Measurements from ENCODE around the gene ADGRD2. TPM values are rescaled to one million over a fixed set of nuclear protein-coding genes. Genes with fewer than 3 reads are reported as not detected.

Gene ADGRD2
- total RNA-seq, 1 donor from 2014 or later = 0.31 TPM

- no peaks in the 10 kb centered on the region for H3K36me3 Mint-ChIP-seq
- TF ChIP-seq CTCF (conservative IDR thresholded peaks at IDR 0.05) = no peak
- no peak for DNase-seq (ENCODE audit: extremely low spot score, unreplicated experiment)
- H3K4me3 Mint-ChIP-seq = no peak overlapping the region
- peaks cover 51% of the 10 kb centered on the region for H3K27me3 Mint-ChIP-seq
- no peaks in the 10 kb centered on the region for H3K9me3 Mint-ChIP-seq
- H3K4me1 Mint-ChIP-seq (ENCODE audit: unreplicated experiment) = peaks cover 8% of the 10 kb centered on the region
- no peak overlapping the region for H3K27ac Mint-ChIP-seq
Measured at GRCh38 chr9:124454296-124454695, 4.0 kb downstream of the ADGRD2 start.

GRCh38 chr9:124454791-124455443 lies 4.7 kb downstream of the ADGRD2 start:
- peaks cover 45% of the 10 kb centered on the region for H3K27me3 Mint-ChIP-seq
- H3K9me3 Mint-ChIP-seq = no peaks in the 10 kb centered on the region
- DNase-seq (ENCODE audit: extremely low spot score, unreplicated experiment) = no peak
- H3K4me3 Mint-ChIP-seq = no peak overlapping the region
- no peaks in the 10 kb centered on the region for H3K36me3 Mint-ChIP-seq
- no peak for TF ChIP-seq CTCF (conservative IDR thresholded peaks at IDR 0.05)
- peaks cover 8% of the 10 kb centered on the region for H3K4me1 Mint-ChIP-seq (ENCODE audit: unreplicated experiment)
- H3K27ac Mint-ChIP-seq = no peak overlapping the region

- peaks cover 4% of the 10 kb centered on the region for H3K4me1 Mint-ChIP-seq (ENCODE audit: unreplicated experiment)
- TF ChIP-seq CTCF (conservative IDR thresholded peaks at IDR 0.05) = no peak
- no peaks in the 10 kb centered on the region for H3K36me3 Mint-ChIP-seq
- no peak overlapping the region for H3K4me3 Mint-ChIP-seq
- DNase-seq (ENCODE audit: extremely low spot score, unreplicated experiment) = no peak
- peaks cover 38% of the 10 kb centered on the region for H3K27me3 Mint-ChIP-seq
- H3K9me3 Mint-ChIP-seq = no peaks in the 10 kb centered on the region
- no peak overlapping the region for H3K27ac Mint-ChIP-seq
Measured at GRCh38 chr9:124455820-124456219, 5.6 kb downstream of the ADGRD2 start.

GRCh38 chr9:124456341-124457078 lies 6.3 kb downstream of the ADGRD2 start:
- Mint-ChIP-seq H3K9me3 (no peaks in the 10 kb centered on the region), H3K36me3 (no peaks in the 10 kb centered on the region), H3K4me1 (ENCODE audit: unreplicated experiment) (peaks cover 4% of the 10 kb centered on the region), H3K4me3 (no peak overlapping the region), H3K27ac (no peak overlapping the region), H3K27me3 (peaks cover 36% of the 10 kb centered on the region)
- no peak for TF ChIP-seq CTCF (conservative IDR thresholded peaks at IDR 0.05)
- DNase-seq (ENCODE audit: extremely low spot score, unreplicated experiment) = no peak

- Mint-ChIP-seq H3K27ac (no peak overlapping the region), H3K4me1 (ENCODE audit: unreplicated experiment) (peaks cover 4% of the 10 kb centered on the region), H3K9me3 (no peaks in the 10 kb centered on the region), H3K36me3 (no peaks in the 10 kb centered on the region), H3K4me3 (no peak overlapping the region), H3K27me3 (peaks cover 36% of the 10 kb centered on the region)
- DNase-seq (ENCODE audit: extremely low spot score, unreplicated experiment) = no peak
- TF ChIP-seq CTCF (conservative IDR thresholded peaks at IDR 0.05) = no peak
Measured at GRCh38 chr9:124457079-124457886, 7.0 kb downstream of the ADGRD2 start.

Measured in type B pancreatic cell (in vitro differentiated cells).